Ovary (tissue), 3 donors: ENCODE data around the gene DUOX1.

Experiments
- EP300 ChIP-seq: sonication (generic); formaldehyde crosslinking; IDR thresholded peaks from one replicate; pipeline ENCODE4 v1.6.1; 2017; ENCODE audit warnings: antibody characterized with exemption
- POLR2A ChIP-seq: fragments of 450-650 bp; IDR thresholded peaks from one replicate; pipeline ENCODE4 v1.6.1; 2017; ENCODE audit warnings: antibody characterized with exemption, mild to moderate bottlenecking, moderate library complexity
- TF ChIP-seq, protein P1 (sequence below), 3 donors: fragments of 450-650 bp in 2 of 3; fragments of 200-600 bp in 1 of 3; IDR thresholded peaks; one replicate each; pipeline versions ENCODE4 v1.5.1 to v1.8.0; 2016 to 2022; ENCODE audit warnings: antibody characterized with exemption in 3 of 3, mild to moderate bottlenecking in 1 of 3
- donor health status: DM: no; HTN: no; CAD: no.

DNA sequence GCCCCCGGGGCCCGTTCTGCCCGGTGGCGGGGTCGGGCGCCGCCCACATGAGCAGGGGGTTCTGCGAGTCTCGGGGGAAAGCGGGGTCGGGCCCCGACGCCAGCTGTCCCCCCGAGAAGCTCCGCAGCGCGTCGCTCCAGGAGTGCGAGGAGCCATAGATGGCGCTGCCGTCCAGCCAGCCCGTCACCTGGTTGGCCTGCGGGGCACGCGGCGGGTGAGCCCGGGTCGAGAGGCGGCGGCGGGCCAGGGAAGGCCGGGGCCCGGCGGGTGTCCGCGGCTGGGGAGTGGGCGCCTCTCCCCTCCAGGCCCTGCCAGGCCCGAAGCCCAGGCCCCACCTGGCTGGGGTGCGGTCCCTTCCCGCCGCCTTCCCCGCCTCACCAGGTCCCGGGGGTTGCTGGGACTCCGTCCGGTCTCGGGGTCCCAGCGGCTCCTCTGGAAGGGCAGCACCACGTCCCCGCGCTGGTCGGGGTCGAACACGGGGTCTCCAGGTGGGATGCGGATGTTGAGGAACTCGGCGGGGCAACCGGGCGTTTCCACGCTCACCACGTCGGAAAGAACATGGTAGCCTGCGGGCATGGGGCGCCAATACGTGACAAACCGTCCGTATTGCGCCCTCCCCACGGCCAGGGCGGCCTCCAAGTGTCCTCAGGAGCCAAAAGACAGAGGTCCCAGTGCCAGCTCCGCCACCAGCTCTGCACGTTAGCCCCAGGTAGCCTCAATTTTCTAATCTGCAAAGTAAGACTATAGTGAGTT, 18.2 kb upstream of the DUOX1 start:
- TF ChIP-seq, protein P1, sequence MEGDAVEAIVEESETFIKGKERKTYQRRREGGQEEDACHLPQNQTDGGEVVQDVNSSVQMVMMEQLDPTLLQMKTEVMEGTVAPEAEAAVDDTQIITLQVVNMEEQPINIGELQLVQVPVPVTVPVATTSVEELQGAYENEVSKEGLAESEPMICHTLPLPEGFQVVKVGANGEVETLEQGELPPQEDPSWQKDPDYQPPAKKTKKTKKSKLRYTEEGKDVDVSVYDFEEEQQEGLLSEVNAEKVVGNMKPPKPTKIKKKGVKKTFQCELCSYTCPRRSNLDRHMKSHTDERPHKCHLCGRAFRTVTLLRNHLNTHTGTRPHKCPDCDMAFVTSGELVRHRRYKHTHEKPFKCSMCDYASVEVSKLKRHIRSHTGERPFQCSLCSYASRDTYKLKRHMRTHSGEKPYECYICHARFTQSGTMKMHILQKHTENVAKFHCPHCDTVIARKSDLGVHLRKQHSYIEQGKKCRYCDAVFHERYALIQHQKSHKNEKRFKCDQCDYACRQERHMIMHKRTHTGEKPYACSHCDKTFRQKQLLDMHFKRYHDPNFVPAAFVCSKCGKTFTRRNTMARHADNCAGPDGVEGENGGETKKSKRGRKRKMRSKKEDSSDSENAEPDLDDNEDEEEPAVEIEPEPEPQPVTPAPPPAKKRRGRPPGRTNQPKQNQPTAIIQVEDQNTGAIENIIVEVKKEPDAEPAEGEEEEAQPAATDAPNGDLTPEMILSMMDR (IDR thresholded peaks at IDR 0.05), result no peak
- TF ChIP-seq POLR2A, result no peak
- no peak for TF ChIP-seq EP300
